Endodermal cell (in vitro differentiated cells): ENCODE results near the gene DAZAP2. TPM values are rescaled to one million over a fixed set of nuclear protein-coding genes. Genes with fewer than 3 reads are reported as not detected.

Source experiments
- total RNA-seq, 2 donors: library from RNA; stranded (reverse); fragmentation: NEBNext Ultra II Directional in 1 of 2; extraction: Animal tissue kit (Norgen Biotek cat#: 25700) in 1 of 2; gene quantifications; 2 replicates in 1 of 2; 3 replicates in 1 of 2; pipeline ENCODE4 v1.2.1, GENCODE V29; 2021

The DAZAP2 gene
- total RNA-seq, 2 donors from 2014 or later, result 31.5 to 42.7 TPM

Other genes starting within 250 kb of the DAZAP2 start
- gene SLC11A2, start 212.4 kb upstream of the DAZAP2 start, total RNA-seq, result 10 to 100 TPM; 74.3 to 99.1 TPM
- 10 to 100 TPM; 34.8 to 40.2 TPM for gene LETMD1, start 190.5 kb upstream of the DAZAP2 start, total RNA-seq
- 10 to 100 TPM; 45.7 to 52.1 TPM for gene CSRNP2, start 155.2 kb upstream of the DAZAP2 start, total RNA-seq
- gene TFCP2, start 65.7 kb upstream of the DAZAP2 start, total RNA-seq, result 10 to 100 TPM; 44.1 to 47.2 TPM
- 10 to 100 TPM; 11.4 to 16.4 TPM for gene POU6F1, start 20.8 kb upstream of the DAZAP2 start, total RNA-seq
- gene SMAGP, start 31.6 kb downstream of the DAZAP2 start, total RNA-seq, result 10 to 100 TPM; 43.5 to 61.2 TPM
- gene BIN2, start 85.3 kb downstream of the DAZAP2 start, total RNA-seq, result not detected
- gene CELA1, start 107.9 kb downstream of the DAZAP2 start, total RNA-seq, result not detected
- gene GALNT6, start 152.6 kb downstream of the DAZAP2 start, total RNA-seq, result 10 to 100 TPM; 13.9 to 19.1 TPM
- gene SLC4A8, start 186.0 kb downstream of the DAZAP2 start, total RNA-seq, result 10 to 100 TPM; 25.8 to 26.4 TPM